GM19240 (cell line): ENCODE measurements around the gene CACNA2D1.

ENCODE experiments used
- DNase-seq: peaks from one replicate; pipeline ENCODE4 v3.0.0; 2011; ENCODE audit warnings: low spot score; ENCODE audit not compliant: insufficient read length

The CACNA2D1 gene

DNA sequence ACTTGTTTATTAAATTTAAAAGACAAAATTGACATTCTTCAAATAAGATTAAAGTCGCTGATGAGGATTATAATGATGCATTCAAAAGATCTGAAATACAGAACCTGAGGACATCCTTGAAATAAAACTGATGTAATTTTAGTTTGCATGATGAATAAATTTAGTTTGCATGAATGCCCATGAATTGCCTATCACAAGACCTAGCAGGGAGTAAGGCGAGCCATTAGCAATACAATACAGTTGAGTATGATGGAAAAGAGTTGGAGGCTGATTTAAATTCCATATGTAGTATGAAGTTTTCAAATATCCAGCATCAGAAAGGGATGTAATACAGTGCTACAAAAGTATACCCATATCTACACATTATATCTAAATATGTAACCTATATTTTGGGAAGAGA, 321.3 kb downstream of the CACNA2D1 start:
- no peak for DNase-seq

- DNase-seq = no peak
These were observed 329.3 kb downstream of the CACNA2D1 start for GRCh38 chr7:82114237-82114636.

- DNase-seq = no peak
These were observed 333.3 kb downstream of the CACNA2D1 start for GRCh38 chr7:82110146-82110840.

DNA sequence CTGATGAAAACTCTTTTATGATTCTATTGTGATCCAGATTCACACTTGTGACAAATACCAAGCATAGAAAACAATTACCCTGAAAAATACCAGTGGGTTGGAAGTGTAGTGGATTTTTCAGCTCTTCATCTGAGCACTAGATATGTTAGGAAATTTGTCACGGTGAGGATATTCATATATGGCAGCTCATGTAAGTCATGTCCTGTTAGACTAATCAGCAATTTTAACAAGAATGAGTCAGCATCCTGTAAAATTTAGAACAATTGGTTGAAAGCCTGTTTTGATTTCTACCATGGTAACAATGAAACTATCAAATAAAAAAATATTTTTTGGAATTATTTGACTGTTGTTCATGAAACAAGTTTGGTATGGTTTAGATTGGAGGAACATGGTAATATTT, 334.3 kb downstream of the CACNA2D1 start:
- DNase-seq = no peak

DNA sequence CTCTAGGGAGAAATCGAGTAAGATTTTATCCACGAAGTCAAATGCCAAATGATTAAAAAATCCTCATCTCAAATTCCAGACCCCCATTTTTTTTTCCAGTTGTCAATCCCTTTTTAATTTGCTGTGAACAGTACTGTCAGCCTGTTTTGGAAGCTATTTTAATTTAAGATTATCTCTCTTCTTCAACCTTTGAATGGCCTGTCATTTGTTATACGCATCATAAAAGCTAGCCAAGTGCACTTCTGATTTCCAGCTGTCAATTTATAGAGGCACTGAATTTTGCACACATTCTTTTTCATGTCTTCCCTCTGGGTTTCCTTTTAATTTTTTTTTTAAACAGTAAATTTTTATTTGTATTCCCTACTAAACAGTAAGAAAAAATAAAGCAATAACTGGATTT, 337.4 kb downstream of the CACNA2D1 start:
- DNase-seq = no peak

- no peak for DNase-seq
These were observed 338.1 kb downstream of the CACNA2D1 start for GRCh38 chr7:82105463-82105862.

GRCh38 chr7:82098414-82098813, 345.2 kb downstream of the CACNA2D1 start:
- DNase-seq = no peak

DNA sequence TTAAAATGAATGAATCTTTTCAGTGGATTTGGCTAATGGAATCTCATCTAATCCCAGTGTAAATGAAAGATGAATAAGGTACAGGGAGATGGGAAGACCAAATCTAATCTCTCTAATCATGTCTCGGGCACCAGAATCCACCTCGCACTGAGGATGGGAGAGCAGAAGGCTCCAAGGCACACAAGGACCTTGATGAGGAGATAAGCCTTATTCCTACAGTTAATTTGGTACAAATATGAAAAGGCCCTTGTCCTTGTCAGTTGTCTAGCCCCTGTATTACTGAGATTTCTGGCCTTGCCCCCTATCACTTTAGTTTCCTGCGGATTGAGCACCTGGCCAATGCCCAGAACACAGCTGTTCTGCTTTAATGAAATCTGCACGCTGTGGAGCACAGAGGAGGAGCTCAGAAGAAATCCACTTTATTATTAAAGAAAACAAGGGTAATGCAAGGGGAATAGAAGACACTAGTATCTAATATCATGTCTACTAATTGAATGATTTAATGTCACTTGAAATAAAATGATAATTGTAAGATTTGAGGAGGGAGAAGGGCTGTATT, 352.4 kb downstream of the CACNA2D1 start:
- no peak for DNase-seq

DNA sequence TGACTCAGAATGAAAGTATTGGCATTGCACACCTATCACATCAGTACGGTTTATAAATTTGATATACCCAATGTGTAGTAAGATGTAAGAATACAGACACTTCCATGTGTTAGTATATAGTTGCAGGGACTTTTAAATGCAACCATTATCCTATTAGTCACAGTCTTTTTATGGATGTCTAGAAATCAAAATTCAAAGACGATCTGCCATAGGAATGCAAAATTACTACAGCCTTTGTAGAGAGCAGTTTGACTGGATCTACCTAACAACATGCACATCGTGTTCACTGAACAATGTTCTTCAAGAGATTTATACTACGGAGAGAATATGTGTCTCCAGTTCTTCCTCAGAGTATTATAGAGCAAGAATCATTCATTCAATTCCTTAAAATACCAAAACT, 356.5 kb downstream of the CACNA2D1 start:
- no peak for DNase-seq

DNA sequence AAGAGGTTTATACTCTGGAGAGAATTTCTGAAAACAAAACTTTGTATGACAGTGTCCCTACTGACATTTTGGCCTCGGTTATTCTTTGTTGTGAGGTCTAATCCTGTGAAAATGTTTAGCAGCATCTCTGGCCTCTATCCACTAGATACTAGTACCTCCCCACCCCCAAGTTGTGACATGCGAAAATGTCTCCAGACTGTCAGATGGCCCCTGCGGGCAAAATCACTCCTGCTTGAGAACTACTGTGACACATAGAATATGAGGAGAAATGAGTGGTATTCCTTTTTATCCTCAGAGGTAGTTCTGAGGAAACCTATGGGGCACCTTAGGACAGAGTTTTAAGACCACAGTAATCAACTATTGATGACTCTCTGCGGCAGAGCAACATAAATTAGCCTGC, 358.5 kb downstream of the CACNA2D1 start:
- DNase-seq = no peak

- no peak for DNase-seq
These were observed 361.8 kb downstream of the CACNA2D1 start for GRCh38 chr7:82081644-82082224.

- DNase-seq = no peak
These were observed 363.2 kb downstream of the CACNA2D1 start for GRCh38 chr7:82080254-82080927.

DNA sequence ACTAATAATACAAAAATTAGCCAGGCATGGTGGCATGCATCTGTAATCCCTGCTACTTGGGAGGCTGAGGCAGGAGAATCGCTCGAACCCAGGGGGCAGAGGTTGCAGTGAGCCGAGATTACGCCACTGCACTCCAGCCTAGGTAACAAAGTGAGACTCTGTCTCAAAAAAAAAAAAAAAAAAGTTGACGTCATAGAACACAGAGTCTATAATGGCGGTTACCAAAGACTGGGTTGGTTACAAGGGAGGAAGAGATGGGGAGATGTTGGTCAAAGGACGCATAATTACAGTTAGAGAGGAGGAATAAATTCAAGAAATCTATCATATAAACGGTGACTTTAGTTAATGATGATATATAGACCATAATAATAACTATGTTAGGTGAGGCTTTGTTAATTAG, 364.1 kb downstream of the CACNA2D1 start:
- no peak for DNase-seq

GRCh38 chr7:82078807-82079206, 364.8 kb downstream of the CACNA2D1 start:
- DNase-seq = no peak

GRCh38 chr7:82071468-82071867, 372.1 kb downstream of the CACNA2D1 start:
- DNase-seq = no peak

DNA sequence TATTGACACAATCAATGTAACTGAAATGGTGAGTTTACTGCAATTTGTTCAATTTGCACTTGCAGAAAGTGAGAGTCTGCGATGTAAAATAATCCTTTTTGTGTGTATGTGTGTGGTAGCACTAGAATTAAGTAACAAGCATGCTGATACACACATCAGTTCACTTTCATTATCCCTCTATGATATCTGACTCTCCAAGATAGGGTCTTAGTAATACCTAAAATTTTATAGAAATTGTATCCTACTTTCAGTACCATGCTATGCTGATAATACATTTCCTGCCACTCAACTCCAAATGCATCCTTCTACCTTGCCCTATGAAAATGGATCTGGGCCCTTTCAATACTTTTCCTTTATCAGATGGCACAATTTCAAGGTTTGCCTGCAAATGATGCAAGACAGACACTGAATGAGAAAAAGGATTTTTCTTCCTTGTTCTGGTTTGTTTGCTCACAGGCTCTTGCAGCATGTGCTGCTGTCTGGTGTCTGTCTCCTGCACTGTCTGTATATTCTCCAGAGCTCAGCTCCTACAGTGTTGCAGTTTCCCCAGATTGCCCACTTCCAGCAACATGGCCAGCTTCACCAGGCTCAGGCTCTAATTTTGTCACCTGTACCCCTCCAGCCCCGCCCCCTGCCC, 375.8 kb downstream of the CACNA2D1 start:
- DNase-seq = no peak

- DNase-seq = no peak
These were observed 386.1 kb downstream of the CACNA2D1 start for GRCh38 chr7:82057476-82057875.

DNA sequence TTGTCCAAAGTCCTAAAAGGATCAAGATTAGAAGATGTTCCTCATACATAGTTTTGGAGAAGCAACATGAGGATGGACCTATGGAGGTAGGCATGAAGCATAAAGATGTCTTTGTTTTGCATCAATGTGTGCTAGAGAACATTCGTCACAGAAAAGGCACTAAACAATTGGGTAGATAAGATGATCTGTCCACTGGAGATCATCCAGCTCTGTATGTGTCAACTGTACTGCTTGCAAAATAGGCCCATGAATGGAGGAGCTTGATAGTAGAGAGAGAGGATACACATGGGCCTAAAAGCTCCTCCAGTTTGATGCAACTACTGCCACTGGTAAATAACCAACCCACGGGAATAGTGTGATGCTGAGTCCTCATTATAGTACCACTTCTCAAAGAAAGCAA, 387.3 kb downstream of the CACNA2D1 start:
- no peak for DNase-seq

DNA sequence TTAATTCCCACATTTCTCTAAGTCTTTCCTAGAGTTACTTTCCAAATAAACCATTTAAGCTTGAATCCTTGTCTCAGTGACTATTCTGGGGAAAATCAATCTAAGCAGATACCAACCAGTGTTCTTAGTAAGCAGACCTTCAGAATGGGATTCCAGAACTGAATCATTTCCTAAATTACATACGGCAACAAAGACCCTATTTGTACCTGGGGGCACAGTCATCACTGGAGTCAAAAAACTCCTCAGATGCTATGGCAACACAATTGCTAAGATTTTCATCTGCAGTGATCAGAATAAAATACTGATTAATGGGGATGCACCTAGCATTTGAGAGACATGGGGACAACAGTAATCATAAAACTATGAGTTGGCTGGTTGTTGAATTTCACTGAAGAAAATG, 389.0 kb downstream of the CACNA2D1 start:
- DNase-seq = no peak

DNA sequence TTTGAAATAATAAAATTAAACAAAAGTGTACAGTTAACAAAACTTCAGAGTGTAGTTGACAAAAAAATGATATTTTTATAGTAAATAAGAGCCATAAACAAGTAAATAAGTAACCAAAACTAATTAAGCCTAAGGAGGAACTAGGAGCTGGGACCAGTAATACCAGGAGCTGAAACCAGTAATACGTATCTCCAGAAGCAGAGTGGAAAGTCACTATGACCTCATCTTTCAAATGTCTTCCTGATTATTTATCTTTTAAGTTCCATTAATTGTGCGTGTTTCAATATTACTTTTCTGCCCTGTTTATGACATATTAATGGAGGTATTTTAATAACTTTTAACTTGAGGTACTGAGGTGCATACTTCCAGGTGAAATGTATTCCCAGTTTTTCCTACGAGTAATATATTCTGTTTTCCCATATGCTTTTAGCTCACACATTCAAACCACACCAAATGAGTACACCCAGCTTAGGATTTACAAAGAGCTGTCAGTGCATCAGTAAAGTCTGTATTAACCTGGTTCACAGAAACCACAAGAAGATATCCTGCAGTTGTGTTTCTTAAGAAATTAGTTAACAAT, 390.0 kb downstream of the CACNA2D1 start:
- DNase-seq = no peak

GRCh38 chr7:82051601-82052000, 392.0 kb downstream of the CACNA2D1 start:
- no peak for DNase-seq

DNA sequence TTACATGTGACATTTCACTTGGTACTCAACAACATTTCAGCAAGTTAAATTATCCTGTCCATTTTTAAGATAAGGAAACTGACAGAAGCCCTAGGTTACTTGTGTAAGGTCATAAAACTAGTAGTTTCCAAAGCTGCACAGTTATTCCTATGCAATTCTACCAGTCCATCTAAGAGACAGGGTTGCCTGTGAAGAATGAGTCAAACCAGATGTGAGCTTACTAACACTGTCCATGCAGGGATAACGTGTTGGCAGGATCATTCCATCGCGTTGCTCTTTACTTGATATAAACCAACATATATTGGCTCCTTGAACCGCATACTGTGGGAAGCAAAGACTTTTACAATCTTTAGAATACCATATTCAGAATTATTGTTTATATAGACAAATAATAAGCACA, 392.8 kb downstream of the CACNA2D1 start:
- DNase-seq = no peak
